Peyer's patch (tissue), 4 donors: ENCODE data around the gene AP2A2.

Source experiments
- POLR2A ChIP-seq, 2 donors: fragments of 450-650 bp; IDR thresholded peaks; one replicate each; pipeline ENCODE4 v1.5.1; 2017; ENCODE audit warnings: antibody characterized with exemption in 2 of 2, mild to moderate bottlenecking in 2 of 2, moderate library complexity in 2 of 2
- TF ChIP-seq, protein P1 (sequence below), 6 experiments: fragments of 450-650 bp in 4 of 6; fragments of 200-600 bp in 2 of 6; sonication (generic) in 1 of 6; IDR thresholded peaks; one replicate each; pipeline ENCODE4 v1.5.1; 2017 to 2019; ENCODE audit warnings: antibody characterized with exemption in 6 of 6, mild to moderate bottlenecking in 3 of 6, moderate library complexity in 1 of 6

DNA sequence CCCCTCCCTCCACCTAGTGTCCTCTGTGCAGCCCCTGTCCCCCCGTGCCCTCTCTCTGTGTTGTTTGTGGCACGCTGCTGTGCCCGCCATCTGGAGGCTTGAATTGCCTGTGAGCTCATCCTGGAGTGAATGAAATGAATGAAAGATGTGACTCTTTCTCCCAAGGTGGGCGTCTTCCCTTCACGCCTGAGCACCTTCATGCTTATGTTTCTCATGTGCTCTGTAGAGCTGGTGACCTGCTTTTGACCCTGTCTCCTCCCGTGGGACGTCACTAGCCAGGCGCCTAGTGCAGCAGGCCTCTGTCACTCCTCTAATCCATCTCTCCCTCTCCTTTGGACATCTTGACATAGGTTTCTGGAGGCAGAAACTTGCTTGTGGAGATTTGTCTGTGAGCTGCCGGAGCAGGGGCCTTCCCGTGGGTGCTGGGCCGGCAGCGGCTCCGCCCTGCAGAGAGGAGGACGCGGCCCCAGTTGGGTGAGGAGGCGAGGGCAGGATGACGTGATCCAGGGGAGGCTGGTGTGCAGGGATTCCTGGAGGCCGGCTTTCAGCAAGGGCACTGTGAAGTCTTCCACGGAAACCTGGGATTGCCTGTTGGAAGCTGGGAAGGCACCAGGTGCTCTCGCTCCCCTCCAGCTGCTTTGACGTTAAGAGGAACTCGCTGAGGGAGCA, 70.2 kb downstream of the AP2A2 start:
- TF ChIP-seq, protein P1, sequence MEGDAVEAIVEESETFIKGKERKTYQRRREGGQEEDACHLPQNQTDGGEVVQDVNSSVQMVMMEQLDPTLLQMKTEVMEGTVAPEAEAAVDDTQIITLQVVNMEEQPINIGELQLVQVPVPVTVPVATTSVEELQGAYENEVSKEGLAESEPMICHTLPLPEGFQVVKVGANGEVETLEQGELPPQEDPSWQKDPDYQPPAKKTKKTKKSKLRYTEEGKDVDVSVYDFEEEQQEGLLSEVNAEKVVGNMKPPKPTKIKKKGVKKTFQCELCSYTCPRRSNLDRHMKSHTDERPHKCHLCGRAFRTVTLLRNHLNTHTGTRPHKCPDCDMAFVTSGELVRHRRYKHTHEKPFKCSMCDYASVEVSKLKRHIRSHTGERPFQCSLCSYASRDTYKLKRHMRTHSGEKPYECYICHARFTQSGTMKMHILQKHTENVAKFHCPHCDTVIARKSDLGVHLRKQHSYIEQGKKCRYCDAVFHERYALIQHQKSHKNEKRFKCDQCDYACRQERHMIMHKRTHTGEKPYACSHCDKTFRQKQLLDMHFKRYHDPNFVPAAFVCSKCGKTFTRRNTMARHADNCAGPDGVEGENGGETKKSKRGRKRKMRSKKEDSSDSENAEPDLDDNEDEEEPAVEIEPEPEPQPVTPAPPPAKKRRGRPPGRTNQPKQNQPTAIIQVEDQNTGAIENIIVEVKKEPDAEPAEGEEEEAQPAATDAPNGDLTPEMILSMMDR (IDR thresholded peaks at IDR 0.05), result no peak
- TF ChIP-seq POLR2A (IDR thresholded peaks at IDR 0.05), result no peak
